ENCODE data around the gene CATSPERD.

DNA sequence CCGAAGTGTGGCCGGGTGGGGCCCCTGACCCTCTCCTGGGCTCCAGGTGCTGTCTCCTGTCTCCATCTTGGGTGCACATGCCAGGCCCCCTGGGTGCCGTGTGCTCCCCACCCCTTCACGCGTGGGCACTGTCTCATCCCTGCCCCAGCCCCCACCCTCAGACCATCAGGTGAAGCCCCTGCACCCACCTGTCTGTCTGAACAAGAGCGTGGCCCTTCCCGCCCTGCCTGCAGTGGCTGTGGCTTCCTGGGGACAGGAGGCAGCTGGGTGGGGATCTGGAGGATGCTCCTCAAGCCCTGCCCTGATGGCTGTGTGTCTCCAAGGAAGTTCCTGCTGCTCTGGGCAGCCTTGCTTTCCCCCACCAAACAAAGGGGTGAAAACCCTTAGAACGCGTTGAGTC lies 61.9 kb downstream of the CATSPERD start:
- TF ChIP-seq, protein P1, sequence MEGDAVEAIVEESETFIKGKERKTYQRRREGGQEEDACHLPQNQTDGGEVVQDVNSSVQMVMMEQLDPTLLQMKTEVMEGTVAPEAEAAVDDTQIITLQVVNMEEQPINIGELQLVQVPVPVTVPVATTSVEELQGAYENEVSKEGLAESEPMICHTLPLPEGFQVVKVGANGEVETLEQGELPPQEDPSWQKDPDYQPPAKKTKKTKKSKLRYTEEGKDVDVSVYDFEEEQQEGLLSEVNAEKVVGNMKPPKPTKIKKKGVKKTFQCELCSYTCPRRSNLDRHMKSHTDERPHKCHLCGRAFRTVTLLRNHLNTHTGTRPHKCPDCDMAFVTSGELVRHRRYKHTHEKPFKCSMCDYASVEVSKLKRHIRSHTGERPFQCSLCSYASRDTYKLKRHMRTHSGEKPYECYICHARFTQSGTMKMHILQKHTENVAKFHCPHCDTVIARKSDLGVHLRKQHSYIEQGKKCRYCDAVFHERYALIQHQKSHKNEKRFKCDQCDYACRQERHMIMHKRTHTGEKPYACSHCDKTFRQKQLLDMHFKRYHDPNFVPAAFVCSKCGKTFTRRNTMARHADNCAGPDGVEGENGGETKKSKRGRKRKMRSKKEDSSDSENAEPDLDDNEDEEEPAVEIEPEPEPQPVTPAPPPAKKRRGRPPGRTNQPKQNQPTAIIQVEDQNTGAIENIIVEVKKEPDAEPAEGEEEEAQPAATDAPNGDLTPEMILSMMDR (IDR thresholded peaks at IDR 0.05): no peak
- no peak for TF ChIP-seq EP300 (IDR thresholded peaks at IDR 0.05)
- no peak for TF ChIP-seq POLR2A (IDR thresholded peaks at IDR 0.05)
